ENCODE measurements around the gene DHDH. TPM values are rescaled to one million over a fixed set of nuclear protein-coding genes. Genes with fewer than 3 reads are reported as not detected.
"Not testable (repeated sequence)": the region's sequence is repeated elsewhere in the genome, so short reads cannot be mapped to it uniquely, and the experiment has no call there.

Gene DHDH
- polyA plus RNA-seq, 3 donors, result 0.38 TPM; not detected in 2

GRCh38 chr19:48922548-48923490 is 10.7 kb upstream of the DHDH start:
- Histone ChIP-seq H2AFZ (ENCODE audit: insufficient read depth, low read depth, low read length, poor library complexity, severe bottlenecking) (no peak overlapping the region), H3K36me3 (replicated peaks in 1 of 2; ENCODE audit: control insufficient read depth in 1 of 2, insufficient read depth in 2 of 2, low read length in 2 of 2) (peaks cover 43% of the 10 kb centered on the region in 2 donors), H3K9me3 (replicated peaks in 1 of 2; ENCODE audit: control insufficient read depth in 1 of 2, insufficient read depth in 1 of 2, low read length in 2 of 2) (no peaks in the 10 kb centered on the region), H3K9ac (ENCODE audit: insufficient read depth, low read length, poor library complexity, severe bottlenecking) (no peak overlapping the region), H3K4me3 (replicated peaks in 1 of 3; ENCODE audit: low read depth in 2 of 3, low read length in 3 of 3) (no peak overlapping the region), H4K20me1 (ENCODE audit: insufficient read depth, low read length) (no peaks in the 10 kb centered on the region), H3K79me2 (ENCODE audit: insufficient read depth, low read length) (no peaks in the 10 kb centered on the region), H3K27me3 (ENCODE audit: control insufficient read depth in 2 of 2, insufficient read depth in 2 of 2, low read length in 2 of 2) (no peaks in the 10 kb centered on the region), H3K27ac (ENCODE audit: low read depth in 1 of 2, low read length in 2 of 2) (no peak overlapping the region), H3K4me1 (ENCODE audit: control insufficient read depth in 1 of 2, insufficient read depth in 2 of 2, low read length in 2 of 2) (peaks cover 0 to 3% of the 10 kb centered on the region in 2 donors), H3K4me2 (replicated peaks; ENCODE audit: extremely low read depth, low read length, poor library complexity, severe bottlenecking) (no peak overlapping the region)
- Mint-ChIP-seq H3K27me3 (ENCODE audit: low read depth in 3 of 3) (peaks cover 2 to 16% (median 5%) of the 10 kb centered on the region in 3 donors), H3K36me3 (peaks cover 35 to 49% of the 10 kb centered on the region in 2 donors), H3K9me3 (no peaks in the 10 kb centered on the region), H3K27ac (no peak overlapping the region), H3K4me1 (peaks cover 7% of the 10 kb centered on the region), H3K4me3 (no peak overlapping the region)
- intact Hi-C loops (cut with micrococcal nuclease), result no loop called here
- 99% methylated on average over 13 of the region's 18 CpGs for WGBS (ENCODE audit: insufficient coverage)
- no peak for DNase-seq
- TF ChIP-seq CTCF (IDR thresholded peaks at IDR 0.05), result no peak

GRCh38 chr19:48925240-48925843 is 8.2 kb upstream of the DHDH start:
- peaks cover 7% of the 10 kb centered on the region for H3K4me1 Mint-ChIP-seq
- no peak overlapping the region for H3K27ac Mint-ChIP-seq
- no peak overlapping the region for H3K4me3 ChIP-seq (replicated peaks in 1 of 3; ENCODE audit: low read depth in 2 of 3, low read length in 3 of 3)
- peaks cover 2 to 22% (median 5%) of the 10 kb centered on the region in 3 donors for H3K27me3 Mint-ChIP-seq (ENCODE audit: low read depth in 3 of 3)
- no peak for TF ChIP-seq CTCF (IDR thresholded peaks at IDR 0.05)
- H3K4me1 ChIP-seq (ENCODE audit: control insufficient read depth in 1 of 2, insufficient read depth in 2 of 2, low read length in 2 of 2), result peaks cover 0 to 3% of the 10 kb centered on the region in 2 donors
- H3K9me3 ChIP-seq (replicated peaks in 1 of 2; ENCODE audit: control insufficient read depth in 1 of 2, insufficient read depth in 1 of 2, low read length in 2 of 2), result no peaks in the 10 kb centered on the region
- intact Hi-C loops (cut with micrococcal nuclease), result no loop called here
- peaks cover 22 to 30% of the 10 kb centered on the region in 2 donors for H3K36me3 Mint-ChIP-seq
- H3K79me2 ChIP-seq (ENCODE audit: insufficient read depth, low read length), result no peaks in the 10 kb centered on the region
- no peak overlapping the region for H3K4me2 ChIP-seq (replicated peaks; ENCODE audit: extremely low read depth, low read length, poor library complexity, severe bottlenecking)
- no peaks in the 10 kb centered on the region for H4K20me1 ChIP-seq (ENCODE audit: insufficient read depth, low read length)
- 97% methylated on average over 6 of the region's 11 CpGs for WGBS (ENCODE audit: insufficient coverage)
- H3K36me3 ChIP-seq (replicated peaks in 1 of 2; ENCODE audit: control insufficient read depth in 1 of 2, insufficient read depth in 2 of 2, low read length in 2 of 2), result peaks cover 25 to 29% of the 10 kb centered on the region in 2 donors
- no peak overlapping the region for H3K27ac ChIP-seq (ENCODE audit: low read depth in 1 of 2, low read length in 2 of 2)
- H3K9me3 Mint-ChIP-seq, result no peaks in the 10 kb centered on the region
- H3K27me3 ChIP-seq (ENCODE audit: control insufficient read depth in 2 of 2, insufficient read depth in 2 of 2, low read length in 2 of 2), result no peaks in the 10 kb centered on the region
- no peak overlapping the region for H2AFZ ChIP-seq (ENCODE audit: insufficient read depth, low read depth, low read length, poor library complexity, severe bottlenecking)
- H3K4me3 Mint-ChIP-seq, result no peak overlapping the region
- DNase-seq, result peak in 1 of 3 donors; percentile 27
- no peak overlapping the region for H3K9ac ChIP-seq (ENCODE audit: insufficient read depth, low read length, poor library complexity, severe bottlenecking)

- H3K79me2 ChIP-seq (ENCODE audit: insufficient read depth, low read length); H3K4me1 Mint-ChIP-seq; H3K27ac Mint-ChIP-seq; H3K27me3 ChIP-seq (ENCODE audit: control insufficient read depth in 2 of 2, insufficient read depth in 2 of 2, low read length in 2 of 2); H3K9me3 Mint-ChIP-seq; H3K4me3 Mint-ChIP-seq; H4K20me1 ChIP-seq (ENCODE audit: insufficient read depth, low read length); H3K4me1 ChIP-seq (ENCODE audit: control insufficient read depth in 1 of 2, insufficient read depth in 2 of 2, low read length in 2 of 2); intact Hi-C loops (cut with micrococcal nuclease); H3K9ac ChIP-seq (ENCODE audit: insufficient read depth, low read length, poor library complexity, severe bottlenecking); H3K9me3 ChIP-seq (replicated peaks in 1 of 2; ENCODE audit: control insufficient read depth in 1 of 2, insufficient read depth in 1 of 2, low read length in 2 of 2); H3K4me2 ChIP-seq (replicated peaks; ENCODE audit: extremely low read depth, low read length, poor library complexity, severe bottlenecking); H2AFZ ChIP-seq (ENCODE audit: insufficient read depth, low read depth, low read length, poor library complexity, severe bottlenecking); DNase-seq; H3K4me3 ChIP-seq (replicated peaks in 1 of 3; ENCODE audit: low read depth in 2 of 3, low read length in 3 of 3); H3K27ac ChIP-seq (ENCODE audit: low read depth in 1 of 2, low read length in 2 of 2): not testable (repeated sequence)
- Mint-ChIP-seq H3K27me3 (ENCODE audit: low read depth in 3 of 3) (peaks cover 2 to 22% (median 5%) of the 10 kb centered on the region in 3 donors), H3K36me3 (peaks cover 18 to 25% of the 10 kb centered on the region in 2 donors)
- peaks cover 20 to 23% of the 10 kb centered on the region in 2 donors for H3K36me3 ChIP-seq (replicated peaks in 1 of 2; ENCODE audit: control insufficient read depth in 1 of 2, insufficient read depth in 2 of 2, low read length in 2 of 2)
- WGBS (ENCODE audit: insufficient coverage), result 80% methylated on average over 5 of the region's 8 CpGs
These were observed 7.6 kb upstream of the DHDH start for GRCh38 chr19:48925890-48926289.

Data from CD14-positive monocyte (primary cell).